Fibroblast of lung (primary cell): ENCODE measurements around the gene TBL1XR1. TPM values are rescaled to one million over a fixed set of nuclear protein-coding genes. Genes with fewer than 3 reads are reported as not detected.

Experiments used
- DNase-seq, 2 donors: peaks; one replicate each; pipeline versions ENCODE4 v3.0.0 to v3.0.0-alpha.2; 2010; ENCODE audit warnings: low read depth in 2 of 2
- H2AFZ ChIP-seq: 2 replicates; pipeline ENCODE4 v1.5.1; 2012; ENCODE audit warnings: low read length, control low read depth, inconsistent platforms
- H3K27ac ChIP-seq: 2 replicates; pipeline ENCODE4 v1.5.1; 2011; ENCODE audit warnings: low read length, control low read depth; ENCODE audit not compliant: insufficient read depth
- H3K27me3 ChIP-seq: 2 replicates; pipeline ENCODE4 v1.5.1; 2011; ENCODE audit warnings: mild to moderate bottlenecking, low read length; ENCODE audit not compliant: control insufficient read depth, insufficient read depth
- H3K36me3 ChIP-seq: 2 replicates; pipeline ENCODE4 v1.5.1; 2011; ENCODE audit warnings: low read length; ENCODE audit not compliant: control insufficient read depth, insufficient read depth
- H3K4me1 ChIP-seq: 2 replicates; pipeline ENCODE4 v1.5.1; 2011; ENCODE audit warnings: low read length; ENCODE audit not compliant: control insufficient read depth, insufficient read depth; ENCODE audit errors: extremely low read depth
- H3K4me2 ChIP-seq: 2 replicates; pipeline ENCODE4 v1.5.1; 2011; ENCODE audit warnings: low read length, control low read depth; ENCODE audit not compliant: insufficient read depth; ENCODE audit errors: extremely low read depth
- H3K4me3 ChIP-seq, 4 experiments: fragments of 200-600 bp in 1 of 4; sonication (generic) in 1 of 4; replicated peaks in 1 of 4; 2 replicates each; pipeline ENCODE4 v1.5.1; 2011 to 2016; ENCODE audit warnings: low read length in 4 of 4, low read depth in 3 of 4, mild to moderate bottlenecking in 3 of 4, control low read depth in 2 of 4, inconsistent platforms in 1 of 4, mixed read lengths in 1 of 4; ENCODE audit not compliant: insufficient read depth in 1 of 4; ENCODE audit errors: control extremely low read depth in 1 of 4
- H3K79me2 ChIP-seq: 2 replicates; pipeline ENCODE4 v1.5.1; 2012; ENCODE audit warnings: mild to moderate bottlenecking, low read length, inconsistent platforms; ENCODE audit not compliant: control insufficient read depth, insufficient read depth
- H3K9ac ChIP-seq: 2 replicates; pipeline ENCODE4 v1.5.1; 2011; ENCODE audit warnings: mild to moderate bottlenecking, low read length, control low read depth; ENCODE audit not compliant: insufficient read depth
- H3K9me3 ChIP-seq: 2 replicates; pipeline ENCODE4 v1.5.1; 2012; ENCODE audit warnings: low read depth, low read length; ENCODE audit not compliant: control insufficient read depth, insufficient read depth
- H4K20me1 ChIP-seq: 2 replicates; pipeline ENCODE4 v1.5.1; 2011; ENCODE audit warnings: low read length; ENCODE audit not compliant: control insufficient read depth, insufficient read depth; ENCODE audit errors: extremely low read depth
- EZH2 ChIP-seq: IDR thresholded peaks from 2 replicates; pipeline ENCODE4 v1.5.1; 2012; ENCODE audit warnings: low read length, control low read depth, mild to moderate bottlenecking; ENCODE audit errors: missing control alignments
- polyA plus RNA-seq, 2 donors: library from polyadenylated mRNA; depleted of rRNA in 1 of 2; stranded (reverse) in 1 of 2; unstranded in 1 of 2; fragments of >200 nt; gene quantifications; 2 replicates each; pipeline ENCODE4 v1.2.1, GENCODE V29; 2011 to 2012; ENCODE audit warnings: missing spikeins in 1 of 2
- total RNA-seq: library from RNA; depleted of rRNA; stranded (reverse); fragments of >200 nt; gene quantifications from 2 replicates; pipeline ENCODE4 v1.2.1, GENCODE V29; 2014
- TF ChIP-seq, protein P1 (sequence below), 2 donors: IDR thresholded peaks in 1 of 2; conservative IDR thresholded peaks in 1 of 2; 1 replicate in 1 of 2; 2 replicates in 1 of 2; pipeline ENCODE4 v1.5.1; 2011 to 2012; ENCODE audit warnings: low read length in 2 of 2, control low read depth in 1 of 2, inconsistent platforms in 1 of 2, low read depth in 1 of 2, mild to moderate bottlenecking in 1 of 2

TBL1XR1 gene
- total and polyA plus RNA-seq, 2 donors (not counting 1 experiment from before 2014, with no cell fraction given) = 115 to 369 TPM

DNA sequence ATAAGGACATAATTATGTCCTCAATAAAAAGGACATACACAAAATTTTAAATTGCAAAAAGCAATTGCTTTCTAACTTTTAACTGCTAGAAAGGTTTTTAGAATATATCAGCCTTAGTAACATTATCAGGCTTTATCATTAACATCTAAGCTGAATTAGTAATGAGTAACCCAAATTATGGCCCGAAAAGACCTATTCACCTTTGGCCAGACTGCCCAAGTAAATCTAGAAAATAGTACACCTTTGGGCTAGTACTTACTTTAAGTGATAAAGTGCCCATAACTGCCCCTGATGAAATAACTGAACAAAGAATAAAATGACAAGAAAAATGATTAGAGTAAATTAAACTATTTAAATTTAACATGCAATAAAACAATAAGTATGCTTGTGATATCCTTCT, 117.2 kb downstream of the TBL1XR1 start:
- TF ChIP-seq EZH2 = no peak
- TF ChIP-seq, protein P1, sequence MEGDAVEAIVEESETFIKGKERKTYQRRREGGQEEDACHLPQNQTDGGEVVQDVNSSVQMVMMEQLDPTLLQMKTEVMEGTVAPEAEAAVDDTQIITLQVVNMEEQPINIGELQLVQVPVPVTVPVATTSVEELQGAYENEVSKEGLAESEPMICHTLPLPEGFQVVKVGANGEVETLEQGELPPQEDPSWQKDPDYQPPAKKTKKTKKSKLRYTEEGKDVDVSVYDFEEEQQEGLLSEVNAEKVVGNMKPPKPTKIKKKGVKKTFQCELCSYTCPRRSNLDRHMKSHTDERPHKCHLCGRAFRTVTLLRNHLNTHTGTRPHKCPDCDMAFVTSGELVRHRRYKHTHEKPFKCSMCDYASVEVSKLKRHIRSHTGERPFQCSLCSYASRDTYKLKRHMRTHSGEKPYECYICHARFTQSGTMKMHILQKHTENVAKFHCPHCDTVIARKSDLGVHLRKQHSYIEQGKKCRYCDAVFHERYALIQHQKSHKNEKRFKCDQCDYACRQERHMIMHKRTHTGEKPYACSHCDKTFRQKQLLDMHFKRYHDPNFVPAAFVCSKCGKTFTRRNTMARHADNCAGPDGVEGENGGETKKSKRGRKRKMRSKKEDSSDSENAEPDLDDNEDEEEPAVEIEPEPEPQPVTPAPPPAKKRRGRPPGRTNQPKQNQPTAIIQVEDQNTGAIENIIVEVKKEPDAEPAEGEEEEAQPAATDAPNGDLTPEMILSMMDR (conservative IDR thresholded peaks at IDR 0.05 in 1 of 2, IDR thresholded peaks at IDR 0.05 in 1 of 2; ENCODE audit: low read depth in 1 of 2, low read length in 2 of 2) = no peak

DNA sequence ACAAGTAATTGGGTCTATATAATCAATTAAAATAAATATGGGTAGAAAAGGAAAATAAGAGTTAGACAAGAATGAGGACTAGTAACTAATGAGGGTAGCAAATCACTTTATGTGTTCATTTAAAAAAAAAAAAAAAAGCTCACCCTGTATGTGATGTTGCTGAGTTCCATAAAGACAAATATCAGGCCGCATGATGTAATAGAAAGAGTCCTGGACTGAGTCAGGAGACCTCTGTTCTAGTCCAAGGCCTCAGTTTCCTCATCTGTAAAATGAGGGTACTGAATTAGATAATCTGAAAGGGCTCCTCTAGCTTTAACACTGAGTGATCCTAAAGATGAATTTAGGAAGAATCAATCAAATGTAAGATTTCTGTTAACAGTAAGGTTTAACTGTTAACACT, 117.6 kb downstream of the TBL1XR1 start:
- Histone ChIP-seq H3K36me3 (no peaks in the 10 kb centered on the region), H4K20me1 (peaks cover 2% of the 10 kb centered on the region), H3K4me2 (no peak overlapping the region), H2AFZ (no peak overlapping the region), H3K4me3 (no peak overlapping the region), H3K27me3 (no peaks in the 10 kb centered on the region), H3K9me3 (no peaks in the 10 kb centered on the region), H3K27ac (no peak overlapping the region), H3K4me1 (no peaks in the 10 kb centered on the region), H3K79me2 (peaks cover 33% of the 10 kb centered on the region), H3K9ac (no peak overlapping the region)
- DNase-seq = no peak
- TF ChIP-seq, protein P1 (conservative IDR thresholded peaks at IDR 0.05 in 1 of 2, IDR thresholded peaks at IDR 0.05 in 1 of 2; ENCODE audit: low read depth in 1 of 2, low read length in 2 of 2) = no peak
- TF ChIP-seq EZH2 = no peak

More for the DNA sequence above, 117.2 kb downstream of the TBL1XR1 start:
- no peak for DNase-seq
- Histone ChIP-seq H3K79me2 (peaks cover 34% of the 10 kb centered on the region), H3K36me3 (no peaks in the 10 kb centered on the region), H4K20me1 (peaks cover 2% of the 10 kb centered on the region), H3K27ac (no peak overlapping the region), H3K4me2 (no peak overlapping the region), H3K27me3 (no peaks in the 10 kb centered on the region), H3K4me1 (no peaks in the 10 kb centered on the region), H3K9me3 (no peaks in the 10 kb centered on the region), H2AFZ (no peak overlapping the region), H3K4me3 (no peak overlapping the region), H3K9ac (no peak overlapping the region)

DNA sequence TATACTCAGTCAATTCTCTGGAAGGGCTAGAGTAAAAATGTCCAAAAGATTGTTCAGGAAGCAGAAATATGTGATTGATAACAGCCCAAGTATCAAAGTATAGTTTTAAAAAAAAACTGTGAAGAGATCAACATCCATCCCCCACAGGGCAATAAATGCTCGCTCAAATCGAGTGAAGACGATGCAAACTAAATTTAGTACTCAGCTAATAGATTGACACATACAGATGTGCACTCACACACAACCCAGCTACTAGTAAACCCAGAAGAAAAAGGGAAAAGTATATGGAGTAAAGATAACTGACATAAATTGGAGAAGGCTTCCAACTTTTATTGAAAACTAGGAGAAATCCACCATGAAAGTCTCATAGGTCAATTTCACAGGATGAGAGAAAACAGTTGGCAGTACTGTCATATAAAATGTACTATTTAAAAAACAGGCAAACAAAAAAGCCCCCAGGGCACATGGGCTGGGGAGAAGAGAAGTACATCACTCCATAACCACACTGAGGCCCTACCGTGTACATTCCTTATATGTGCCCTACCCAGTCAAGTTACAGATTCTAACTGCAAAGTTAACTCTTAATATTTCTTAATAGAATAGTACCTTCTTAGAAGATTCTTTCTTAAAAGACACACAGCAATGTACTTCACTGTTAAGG, 125.7 kb downstream of the TBL1XR1 start:
- H2AFZ ChIP-seq = no peak overlapping the region
- no peak overlapping the region for H3K4me2 ChIP-seq
- TF ChIP-seq EZH2 = no peak
- TF ChIP-seq, protein P1 (conservative IDR thresholded peaks at IDR 0.05 in 1 of 2, IDR thresholded peaks at IDR 0.05 in 1 of 2; ENCODE audit: low read depth in 1 of 2, low read length in 2 of 2) = no peak
- no peaks in the 10 kb centered on the region for H3K9me3 ChIP-seq
- H3K27ac ChIP-seq = no peak overlapping the region
- H3K27me3 ChIP-seq = no peaks in the 10 kb centered on the region
- DNase-seq = no peak
- H4K20me1 ChIP-seq = peaks cover 2% of the 10 kb centered on the region
- no peaks in the 10 kb centered on the region for H3K36me3 ChIP-seq
- no peak overlapping the region for H3K4me3 ChIP-seq
- H3K4me1 ChIP-seq = no peaks in the 10 kb centered on the region
- H3K9ac ChIP-seq = no peak overlapping the region
- H3K79me2 ChIP-seq = peaks cover 46% of the 10 kb centered on the region
